ENCODE measurements around the gene PAM16.

PAM16 gene

DNA sequence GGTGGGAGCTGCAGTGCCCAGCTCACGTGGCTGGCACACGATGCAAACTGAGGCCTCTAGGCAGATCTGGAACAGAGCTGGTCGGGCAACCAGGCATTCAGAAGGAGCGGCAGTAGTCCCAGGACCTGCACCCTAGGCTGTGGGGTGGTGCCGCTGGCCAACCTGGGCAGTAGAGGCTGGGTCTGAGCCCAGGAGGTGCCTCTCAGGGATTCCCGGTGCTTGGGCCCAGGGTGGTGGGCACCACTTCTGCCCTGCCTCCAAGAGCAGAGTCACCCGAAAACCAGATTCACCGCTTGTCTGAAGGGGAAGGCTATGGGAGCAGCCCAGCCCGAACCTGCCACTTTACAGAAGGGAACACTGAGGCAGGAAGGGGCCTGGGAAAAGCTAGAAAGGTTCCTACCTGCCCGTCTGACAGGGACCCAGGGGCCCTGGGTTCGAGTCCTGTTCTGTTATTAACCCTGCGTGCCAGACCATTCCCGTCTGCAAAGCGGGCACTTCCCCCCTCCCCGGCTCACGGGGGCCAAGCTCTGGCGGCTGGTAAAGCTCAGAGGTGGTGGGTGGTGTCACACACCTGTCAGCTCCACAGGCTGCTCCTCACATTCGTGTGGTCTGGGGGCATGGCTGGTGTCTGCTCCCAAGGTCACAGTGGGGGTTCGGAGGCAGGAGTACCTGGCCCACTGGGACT lies 18.4 kb downstream of the PAM16 start:
- no peak for DNase-seq

DNA sequence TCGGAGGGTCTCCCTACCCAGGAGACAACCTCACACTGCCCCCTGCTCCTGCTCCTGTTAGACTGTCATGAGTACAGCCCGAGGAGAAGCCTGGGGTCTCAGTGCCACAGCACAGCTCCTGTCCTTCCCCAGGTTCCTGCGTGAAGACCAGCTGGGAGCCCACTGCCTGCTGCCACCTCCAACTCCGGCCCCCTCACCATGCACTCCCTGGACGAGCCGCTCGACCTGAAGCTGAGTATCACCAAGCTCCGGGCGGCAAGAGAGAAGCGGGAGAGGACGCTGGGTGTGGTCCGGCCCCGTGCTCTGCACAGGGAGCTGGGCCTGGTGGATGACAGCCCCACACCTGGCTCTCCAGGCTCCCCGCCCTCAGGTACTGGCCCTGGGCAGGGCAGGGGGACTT lies 19.0 kb downstream of the PAM16 start:
- DNase-seq, result no peak

- peak; percentile 31 for DNase-seq
Observed at GRCh38 chr16:4330277-4330874, 20.7 kb downstream of the PAM16 start.

DNA sequence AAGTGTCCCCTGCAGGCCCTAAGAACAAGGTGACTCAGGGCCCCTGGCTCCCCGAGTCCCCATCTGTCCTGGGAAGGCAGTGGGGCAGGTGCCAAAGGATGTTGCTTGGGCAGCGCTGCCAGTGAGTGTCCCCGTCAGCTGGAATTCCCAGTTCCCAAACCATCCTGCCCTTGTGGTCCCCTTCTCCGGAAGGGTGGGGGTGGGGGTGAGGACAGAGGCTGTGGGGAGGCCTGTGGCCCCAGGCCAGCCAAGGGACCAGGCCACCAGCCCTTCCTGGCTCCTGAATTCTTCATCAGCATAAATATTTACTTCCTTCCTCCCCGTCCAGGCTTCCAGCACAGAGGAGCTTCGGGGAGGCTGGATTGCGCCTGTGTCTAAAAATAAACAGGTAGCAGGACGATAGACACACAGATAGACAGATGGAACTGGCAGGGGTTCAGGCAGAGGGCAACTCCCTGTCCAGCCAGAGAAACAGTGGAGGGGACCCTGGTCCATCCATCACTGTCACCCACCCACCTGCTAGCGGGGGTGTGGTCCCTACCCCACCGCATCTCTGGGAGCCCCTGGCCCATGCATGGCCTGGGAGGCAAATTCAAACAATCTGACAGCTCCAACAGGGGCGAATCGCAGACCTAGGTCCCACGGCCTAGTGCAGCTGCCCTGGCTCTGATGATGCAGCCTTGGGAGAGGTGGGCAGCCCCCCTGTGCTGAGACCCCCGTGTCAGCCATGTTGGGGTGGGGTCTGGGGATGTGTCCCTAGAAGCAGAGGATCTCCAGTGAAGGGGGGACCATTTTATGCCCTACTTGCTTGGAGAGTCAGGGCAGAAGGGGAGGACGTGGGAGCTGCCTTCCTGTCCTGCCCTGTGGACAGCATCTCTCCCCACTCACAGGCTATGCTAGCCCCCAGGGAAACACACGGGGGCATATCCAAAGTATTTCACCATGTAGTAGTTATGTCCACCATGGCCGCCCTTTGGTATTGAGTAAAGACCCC lies 22.0 kb downstream of the PAM16 start:
- no peak for DNase-seq

DNA sequence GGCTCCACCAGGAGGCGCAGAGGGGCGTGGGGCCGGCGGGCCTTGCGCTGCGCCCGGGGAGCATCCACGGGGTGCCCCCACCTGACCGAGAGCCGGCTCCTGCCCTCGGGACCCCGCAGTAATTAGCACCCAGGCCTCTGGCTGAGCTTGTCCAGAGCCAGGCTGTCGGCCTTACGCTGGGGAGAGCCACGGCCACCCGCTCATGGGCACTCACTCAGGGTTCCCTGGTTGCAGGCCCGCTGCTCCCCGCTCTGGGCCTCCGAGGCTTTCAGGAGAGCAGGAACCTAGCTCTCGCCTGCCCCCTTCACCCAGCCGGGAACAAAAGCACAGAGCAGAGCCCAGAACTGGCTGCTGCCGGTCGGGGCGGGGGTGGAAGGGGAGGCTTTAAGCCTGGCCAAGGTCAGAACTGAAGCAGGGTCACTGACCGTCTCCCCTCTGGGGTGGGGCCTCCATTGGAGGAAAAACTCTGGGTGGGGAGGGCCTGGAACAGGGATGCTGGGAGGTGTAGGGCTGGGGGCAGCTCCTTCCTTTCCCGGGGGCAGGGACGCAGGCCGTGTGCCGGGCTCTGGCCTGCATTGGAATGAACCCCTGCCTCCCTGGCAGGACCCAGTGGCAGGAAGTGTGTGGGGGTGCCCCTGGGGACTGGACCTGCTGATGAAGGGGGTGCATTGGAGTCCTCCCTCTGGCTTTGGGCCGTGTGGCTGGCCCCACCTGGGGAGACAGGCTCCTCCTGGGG lies 22.9 kb downstream of the PAM16 start:
- DNase-seq, result no peak

- no peak for DNase-seq
Observed at GRCh38 chr16:4327386-4328045, 23.6 kb downstream of the PAM16 start.

- no peak for DNase-seq
Observed at GRCh38 chr16:4325253-4325758, 25.8 kb downstream of the PAM16 start.

DNA sequence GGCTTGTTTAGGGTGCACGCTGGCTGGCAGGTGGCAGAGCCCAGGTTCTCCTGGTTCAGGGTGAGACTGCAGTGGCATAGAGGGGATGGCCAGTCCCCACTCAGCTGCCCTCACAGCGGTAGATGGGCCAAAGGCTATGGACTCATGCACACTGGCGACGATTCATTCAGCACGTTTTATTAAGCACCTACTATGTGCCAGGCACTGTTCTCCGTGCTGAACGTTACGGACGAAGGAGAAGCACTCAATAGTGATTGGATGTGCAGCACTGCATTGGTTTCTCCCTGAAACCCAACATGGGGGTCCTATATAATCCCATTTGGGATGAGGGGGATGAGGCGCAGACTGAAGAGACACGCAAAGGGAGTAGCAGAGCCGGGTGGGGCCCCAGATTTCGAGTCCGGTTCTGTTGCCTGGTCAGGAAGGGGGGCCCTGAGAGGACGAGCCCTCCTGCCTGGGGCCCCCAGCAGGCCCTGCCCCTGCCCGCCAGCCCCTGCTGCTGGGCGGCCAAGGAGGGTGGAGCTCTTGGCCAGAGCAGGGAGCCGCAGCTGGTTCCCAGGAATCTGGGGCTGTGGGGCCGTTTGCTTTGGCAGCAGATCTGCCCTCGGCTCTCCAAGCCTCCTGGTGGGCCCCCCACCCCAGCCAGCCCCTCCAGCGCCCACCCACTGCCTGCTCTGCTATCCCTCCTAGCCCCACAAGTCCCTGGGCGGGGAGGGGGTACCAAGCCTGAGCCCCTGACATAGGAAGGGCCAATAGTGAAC lies 26.4 kb downstream of the PAM16 start:
- DNase-seq, result no peak

GRCh38 chr16:4323845-4324488 lies 27.2 kb downstream of the PAM16 start:
- DNase-seq, result peak; percentile 74

- peak; percentile 46 for DNase-seq
Observed at GRCh38 chr16:4323071-4323844, 27.9 kb downstream of the PAM16 start.

GRCh38 chr16:4322121-4323052 lies 28.7 kb downstream of the PAM16 start:
- DNase-seq, result no peak

DNA sequence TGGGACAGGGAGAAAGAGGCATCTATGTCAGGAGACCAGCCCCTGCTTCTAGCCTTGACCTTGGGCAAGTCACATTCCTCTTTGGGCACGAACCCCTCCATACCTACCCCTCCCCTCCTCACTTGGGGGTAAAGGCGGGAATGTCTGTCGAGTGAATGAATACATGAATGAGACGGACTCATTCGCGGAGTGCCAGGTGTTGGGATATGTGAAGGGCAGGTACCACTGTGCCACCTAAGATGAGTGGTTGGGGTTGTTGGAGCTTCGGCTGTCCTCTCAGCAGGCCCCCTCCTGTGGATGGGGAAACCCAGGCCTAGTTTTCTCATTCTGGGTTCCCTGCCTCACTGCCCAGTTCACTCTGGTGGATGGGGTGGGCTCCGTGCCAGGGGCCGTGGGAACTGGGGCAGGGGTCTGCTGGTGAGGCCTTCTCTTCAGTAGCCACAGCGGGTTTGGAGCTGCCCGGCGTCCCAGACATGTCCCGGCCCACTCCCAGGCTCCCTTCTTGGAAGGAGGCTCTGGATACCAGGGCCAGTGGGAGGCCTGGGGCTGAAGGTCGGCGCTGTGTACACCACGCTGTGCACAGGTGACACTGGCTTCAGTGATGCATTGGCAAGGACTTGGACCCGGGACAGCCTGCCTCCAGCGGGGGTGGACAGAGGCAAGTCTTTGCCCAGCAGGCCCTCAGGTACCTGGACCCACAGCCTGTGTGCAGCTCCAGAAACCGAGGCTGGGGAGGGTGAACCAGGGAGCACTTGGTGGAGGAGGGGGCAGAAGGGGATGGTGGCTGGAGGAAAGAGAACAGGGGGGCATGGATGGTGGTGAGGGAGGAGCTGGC lies 29.6 kb downstream of the PAM16 start:
- no peak for DNase-seq

DNA sequence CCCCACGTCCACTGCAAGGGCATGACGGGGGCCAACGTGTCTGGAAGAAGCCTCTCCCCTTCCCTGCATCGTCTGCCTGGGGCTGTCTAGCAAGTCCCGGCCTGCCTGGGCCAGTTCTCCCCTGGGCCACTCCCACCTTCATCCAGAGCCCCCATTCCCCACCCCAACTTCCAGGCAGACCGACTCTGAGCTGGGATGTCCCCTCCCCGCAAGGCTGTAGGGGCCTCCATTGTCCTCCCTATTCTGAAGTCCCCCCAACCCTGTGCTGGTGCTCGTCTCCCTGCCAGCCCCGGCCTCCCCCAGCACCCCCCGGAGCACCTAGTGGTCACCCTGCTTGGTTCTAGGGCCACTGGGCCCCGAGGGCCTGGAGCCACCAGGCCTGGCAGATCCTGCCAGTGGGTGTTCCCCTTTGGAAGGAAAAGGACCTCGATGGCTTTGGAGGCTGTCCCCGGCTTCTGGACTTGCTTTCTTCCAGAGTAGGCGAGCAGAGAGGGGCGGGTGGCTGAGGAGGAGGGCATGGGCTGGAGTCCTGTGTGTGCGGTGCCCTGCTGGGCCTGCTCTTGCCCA lies 30.5 kb downstream of the PAM16 start:
- no peak for DNase-seq

DNA sequence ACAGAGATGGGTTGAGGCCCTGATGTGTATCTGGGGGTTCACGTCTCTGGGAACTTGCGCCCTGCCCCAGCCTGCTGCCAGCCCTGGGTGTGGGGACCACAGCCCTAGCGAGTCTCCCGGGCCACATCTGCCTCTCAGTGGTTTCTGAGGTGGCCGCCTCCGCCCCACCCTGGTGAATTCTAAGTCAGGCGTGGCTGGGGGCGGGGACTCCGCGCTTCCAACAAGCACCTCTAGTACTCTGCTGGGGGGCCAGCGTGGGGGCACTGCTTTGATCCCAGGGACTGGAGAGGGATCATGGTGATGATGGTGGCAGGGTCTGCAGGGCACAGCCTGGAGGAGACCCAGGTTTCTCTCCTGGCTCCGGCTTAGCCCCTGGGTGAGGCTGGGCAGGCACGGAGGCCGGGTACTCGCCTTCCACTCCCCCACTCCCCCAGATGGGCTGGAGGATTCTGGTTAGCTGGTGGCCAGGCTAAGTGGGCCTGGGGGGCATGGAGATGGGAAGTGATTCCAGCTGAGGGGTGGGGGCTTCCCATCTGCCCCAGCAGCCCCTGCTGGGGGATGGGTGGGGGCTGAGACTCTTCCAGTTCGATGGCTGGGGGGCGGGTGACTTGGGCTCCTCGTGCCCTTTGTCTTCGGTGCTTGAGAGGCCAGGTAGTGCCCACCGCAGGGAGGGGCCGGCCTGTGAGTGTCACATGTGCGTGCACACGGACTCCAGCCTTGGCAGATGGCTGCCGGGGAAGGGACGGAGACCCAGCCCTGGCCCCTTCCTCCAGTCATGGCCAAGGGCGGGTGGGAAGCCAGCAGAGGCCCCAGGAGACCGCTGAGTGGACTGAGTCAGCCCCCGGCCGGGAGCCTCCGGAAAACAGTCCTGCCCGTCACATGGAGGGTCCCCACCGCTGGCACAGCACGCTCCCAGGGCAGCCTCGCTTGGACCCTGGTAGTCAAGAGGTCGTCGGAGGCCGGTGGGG lies 31.4 kb downstream of the PAM16 start:
- no peak for DNase-seq

- no peak for DNase-seq
Observed at GRCh38 chr16:4318967-4319366, 32.2 kb downstream of the PAM16 start.

DNA sequence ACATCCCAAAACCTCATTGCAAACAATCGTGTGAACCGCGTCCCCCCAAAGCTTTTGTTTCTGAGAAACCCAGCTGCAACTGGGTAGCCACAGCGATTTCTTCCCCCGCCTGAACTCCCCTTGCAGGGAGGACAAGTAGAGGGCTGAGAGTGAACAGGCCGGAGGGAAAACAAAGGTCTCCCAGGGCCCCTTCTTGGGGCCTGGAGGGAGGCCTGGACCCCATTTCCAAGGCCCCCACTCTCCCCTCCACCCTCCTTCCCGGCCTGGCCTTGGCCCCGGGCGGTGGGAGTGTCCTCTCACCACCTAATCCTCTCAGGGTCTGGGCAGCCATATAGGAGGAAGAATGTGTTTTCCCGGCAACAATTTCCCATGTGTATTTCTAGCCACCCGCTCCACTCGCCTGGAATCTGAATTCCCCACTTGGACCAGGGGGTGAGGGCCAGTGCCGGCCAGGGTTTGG lies 32.6 kb downstream of the PAM16 start:
- DNase-seq, result no peak

Measured in NCI-H226 (cell line).